Body of pancreas (tissue), 4 donors: ENCODE results near the gene UGT1A5.

Experiments used
- POLR2A ChIP-seq, 3 donors: fragments of 450-650 bp; IDR thresholded peaks; one replicate each; pipeline ENCODE4 v1.6.1; 2016; ENCODE audit warnings: antibody characterized with exemption in 3 of 3, mild to moderate bottlenecking in 2 of 3
- TF ChIP-seq, protein P1 (sequence below), 7 experiments: fragments of 450-650 bp in 4 of 7; fragments of 200-600 bp in 3 of 7; sonication (generic) in 3 of 7; IDR thresholded peaks; one replicate each; pipeline ENCODE4 v1.5.1; 2016 to 2019; ENCODE audit warnings: antibody characterized with exemption in 7 of 7

DNA sequence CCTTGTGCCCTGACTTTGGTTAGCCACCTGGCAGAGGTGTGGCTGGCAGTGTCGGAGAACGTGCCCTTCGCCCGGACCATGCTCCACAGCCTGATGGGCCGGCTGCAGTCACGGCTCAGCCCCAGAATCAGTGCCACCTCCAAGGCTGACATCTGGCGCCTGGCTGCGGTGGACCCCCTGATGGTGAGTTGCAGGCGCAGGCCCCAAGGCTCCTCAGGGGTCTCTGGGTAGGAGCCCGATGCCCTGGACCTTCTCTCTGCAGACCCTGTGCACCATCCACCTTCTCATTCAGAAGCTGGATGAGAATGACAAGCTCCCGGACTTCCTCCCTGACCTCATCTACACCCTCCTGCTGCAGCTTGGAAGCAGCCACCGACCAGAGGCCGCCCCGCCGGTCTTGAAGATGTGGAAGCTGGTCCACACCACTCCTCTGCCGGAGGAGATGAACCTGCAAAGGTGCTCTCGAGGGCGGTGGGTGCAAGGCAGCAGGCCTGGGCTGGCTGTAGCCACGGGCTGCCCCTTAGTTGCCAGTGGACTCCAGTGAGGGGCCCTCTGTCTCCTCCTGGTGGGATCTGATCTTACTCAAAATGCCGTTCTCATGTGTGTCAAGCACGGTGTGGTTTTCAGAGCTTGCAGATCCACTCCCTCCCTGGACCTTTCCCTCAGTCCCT lies 109.5 kb downstream of the UGT1A5 start:
- TF ChIP-seq, protein P1, sequence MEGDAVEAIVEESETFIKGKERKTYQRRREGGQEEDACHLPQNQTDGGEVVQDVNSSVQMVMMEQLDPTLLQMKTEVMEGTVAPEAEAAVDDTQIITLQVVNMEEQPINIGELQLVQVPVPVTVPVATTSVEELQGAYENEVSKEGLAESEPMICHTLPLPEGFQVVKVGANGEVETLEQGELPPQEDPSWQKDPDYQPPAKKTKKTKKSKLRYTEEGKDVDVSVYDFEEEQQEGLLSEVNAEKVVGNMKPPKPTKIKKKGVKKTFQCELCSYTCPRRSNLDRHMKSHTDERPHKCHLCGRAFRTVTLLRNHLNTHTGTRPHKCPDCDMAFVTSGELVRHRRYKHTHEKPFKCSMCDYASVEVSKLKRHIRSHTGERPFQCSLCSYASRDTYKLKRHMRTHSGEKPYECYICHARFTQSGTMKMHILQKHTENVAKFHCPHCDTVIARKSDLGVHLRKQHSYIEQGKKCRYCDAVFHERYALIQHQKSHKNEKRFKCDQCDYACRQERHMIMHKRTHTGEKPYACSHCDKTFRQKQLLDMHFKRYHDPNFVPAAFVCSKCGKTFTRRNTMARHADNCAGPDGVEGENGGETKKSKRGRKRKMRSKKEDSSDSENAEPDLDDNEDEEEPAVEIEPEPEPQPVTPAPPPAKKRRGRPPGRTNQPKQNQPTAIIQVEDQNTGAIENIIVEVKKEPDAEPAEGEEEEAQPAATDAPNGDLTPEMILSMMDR (IDR thresholded peaks at IDR 0.05), result no peak
- no peak for TF ChIP-seq POLR2A (IDR thresholded peaks at IDR 0.05)
